HG02981 (cell line): ENCODE results near the gene NCAPD3.

ENCODE experiments used
- ATAC-seq: cut with Tn5 transposase; IDR thresholded peaks from one replicate; pipeline ENCODE4 v1.9.1; 2021; ENCODE audit warnings: mild to moderate bottlenecking, moderate library complexity; ENCODE audit not compliant: unreplicated experiment

Gene NCAPD3

DNA sequence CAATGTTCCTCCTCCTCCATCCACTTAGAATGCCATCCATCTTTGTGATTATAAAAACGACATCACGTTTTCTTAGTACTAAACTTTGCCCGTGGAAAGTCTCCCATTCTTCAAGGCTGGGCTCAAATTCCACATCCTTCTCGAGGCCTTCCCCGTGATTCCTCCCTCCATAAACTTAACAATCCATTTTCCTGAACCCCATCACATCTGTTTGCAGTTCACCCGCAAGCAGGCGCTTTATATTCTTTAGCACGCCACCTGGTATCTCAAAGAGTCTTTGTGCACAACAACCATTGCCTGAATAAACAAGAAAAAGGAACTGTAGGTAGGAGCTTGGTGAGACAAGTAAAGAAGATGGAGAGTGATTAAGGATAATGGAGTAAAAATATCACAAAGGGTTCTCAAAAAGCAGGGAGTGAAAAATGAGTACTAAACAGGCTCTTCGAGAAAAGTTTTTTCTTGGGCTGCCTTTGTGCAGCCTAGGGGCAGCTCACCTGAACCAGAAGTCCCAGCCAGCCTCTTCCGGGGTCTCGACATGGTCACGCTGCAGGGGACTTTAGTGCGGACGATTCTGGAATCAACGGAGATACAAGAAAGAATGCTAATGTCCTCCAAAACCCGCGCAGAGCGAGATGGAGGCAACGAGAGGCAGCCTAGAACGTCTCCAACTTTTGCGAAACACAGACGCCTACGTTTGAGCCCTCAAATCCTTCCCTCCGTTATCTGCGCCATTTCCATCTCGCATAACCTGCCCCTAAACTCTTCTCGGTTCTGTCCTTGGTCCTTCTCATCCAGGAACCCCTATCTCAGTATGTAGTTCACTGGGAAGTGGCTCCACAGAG, 28.8 kb upstream of the NCAPD3 start:
- ATAC-seq: peak; percentile 25

DNA sequence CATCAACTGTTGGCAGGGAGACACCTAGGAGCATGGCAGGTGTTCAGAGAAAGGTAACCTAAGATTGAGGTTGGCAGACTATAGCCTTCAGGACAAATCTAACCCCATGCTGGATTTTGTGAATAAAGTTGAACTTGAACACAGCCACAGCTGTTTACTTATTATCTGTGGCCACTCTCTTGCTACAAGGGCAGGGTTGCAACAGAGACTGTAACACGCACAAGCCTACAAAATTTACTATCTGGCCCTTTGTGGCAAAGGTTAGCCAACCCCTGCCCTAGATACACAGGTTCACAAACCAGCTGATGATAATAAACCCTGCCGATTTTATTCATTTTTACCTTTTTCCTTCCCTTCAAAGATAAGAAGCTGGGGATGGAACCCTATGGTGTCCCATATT, 26.9 kb upstream of the NCAPD3 start:
- ATAC-seq: no peak

DNA sequence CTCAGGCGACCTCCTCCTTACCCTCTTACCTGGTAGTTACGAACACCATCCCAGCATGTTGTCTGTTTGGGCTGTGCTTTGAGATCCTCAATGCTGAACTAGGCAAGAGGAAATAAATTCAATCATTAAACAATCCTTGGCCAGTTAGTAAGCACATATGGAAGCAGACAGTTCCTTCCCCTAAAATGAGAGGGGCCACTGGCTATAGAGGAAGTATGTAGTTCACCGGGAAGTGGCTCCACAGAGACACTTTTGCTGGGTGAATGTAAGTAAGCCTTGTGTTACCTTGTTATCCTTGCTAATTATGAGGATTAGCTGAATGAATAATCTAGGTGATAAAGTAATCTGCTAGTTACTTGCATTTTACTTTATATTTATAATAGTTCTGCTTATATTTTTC, 26.5 kb upstream of the NCAPD3 start:
- ATAC-seq: no peak

DNA sequence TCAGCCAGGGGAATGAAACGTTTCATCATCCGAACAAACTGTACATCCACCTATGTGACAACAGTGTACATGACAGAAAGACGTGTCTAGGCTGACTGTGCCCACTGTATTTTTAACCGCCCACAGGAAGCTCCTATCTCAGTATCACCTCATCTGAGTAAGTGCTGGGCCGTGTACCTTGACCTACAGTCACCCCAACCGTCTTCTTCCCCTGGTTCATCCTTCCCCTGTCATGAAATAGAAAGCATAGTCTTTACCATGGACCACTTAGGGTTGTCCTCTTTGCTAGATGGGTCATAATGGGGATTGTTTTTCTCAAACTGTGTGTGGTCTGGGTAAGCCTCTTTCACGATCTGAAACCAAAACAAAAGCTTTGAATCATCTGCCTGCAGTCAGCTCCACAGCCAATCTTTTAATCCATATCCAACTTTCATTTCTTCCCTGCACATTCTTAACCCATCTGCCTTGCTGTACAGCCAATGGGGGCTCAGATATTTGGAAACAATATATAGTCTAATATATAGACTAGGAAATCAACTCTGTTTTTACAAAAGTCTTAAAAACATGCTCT, 25.2 kb upstream of the NCAPD3 start:
- no peak for ATAC-seq

DNA sequence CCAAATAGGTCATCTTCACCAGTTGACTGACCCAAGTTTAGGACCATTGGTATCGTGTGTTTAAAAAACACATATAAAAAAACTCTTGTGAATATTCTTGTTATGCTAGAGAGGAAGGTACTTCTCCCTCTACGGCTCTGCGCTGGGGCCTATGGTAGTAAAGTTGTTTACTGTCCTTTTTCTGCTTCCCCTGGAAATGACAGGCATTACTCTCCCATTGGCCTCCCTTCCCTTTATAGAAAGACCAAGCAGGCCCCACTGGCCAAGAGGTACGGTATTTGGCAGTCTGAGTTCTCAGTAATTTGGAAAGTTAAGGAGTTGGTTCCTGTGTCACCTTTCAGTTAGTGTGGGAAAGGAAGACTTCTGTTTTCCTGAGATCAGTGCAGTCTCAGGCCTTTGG, 22.9 kb upstream of the NCAPD3 start:
- no peak for ATAC-seq

DNA sequence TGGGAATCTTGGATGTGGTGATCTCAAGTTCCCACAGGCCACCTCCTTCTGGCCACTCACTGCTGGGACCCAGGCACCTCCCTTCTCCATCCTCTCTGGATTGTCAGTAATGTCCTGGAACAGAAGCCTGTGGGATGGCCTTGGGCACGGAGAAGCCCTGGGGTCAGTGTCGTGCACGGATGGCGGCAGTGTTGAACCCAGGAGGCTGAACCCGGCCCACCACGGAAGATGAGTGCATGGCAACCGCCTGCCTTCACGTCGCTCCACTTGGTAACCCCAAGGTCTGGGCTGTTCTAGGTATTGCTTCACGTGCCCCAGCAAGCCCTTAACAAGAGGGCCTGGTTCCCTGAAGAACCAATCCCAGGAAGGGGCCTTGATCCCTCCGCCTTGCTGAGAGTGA, 22.3 kb upstream of the NCAPD3 start:
- no peak for ATAC-seq

DNA sequence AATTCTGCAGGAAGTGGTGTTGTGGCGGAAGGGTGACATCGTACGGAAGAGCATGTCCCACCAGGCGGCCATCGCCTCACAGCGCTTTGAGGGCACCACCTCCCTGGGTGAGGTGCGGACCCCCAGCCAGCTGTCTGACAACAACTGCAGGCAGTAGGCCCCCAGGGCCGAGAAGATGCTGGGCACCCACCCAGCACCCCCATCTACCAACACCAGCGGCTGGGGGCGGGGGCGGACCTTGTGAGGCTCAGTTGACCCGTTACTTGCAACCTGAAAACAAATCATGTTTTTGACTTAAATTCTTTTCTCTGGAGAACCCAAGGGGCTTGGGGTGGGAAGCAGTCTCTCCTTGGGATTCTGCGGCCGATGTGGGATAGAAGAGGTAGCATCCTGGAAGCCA, 21.7 kb upstream of the NCAPD3 start:
- no peak for ATAC-seq

DNA sequence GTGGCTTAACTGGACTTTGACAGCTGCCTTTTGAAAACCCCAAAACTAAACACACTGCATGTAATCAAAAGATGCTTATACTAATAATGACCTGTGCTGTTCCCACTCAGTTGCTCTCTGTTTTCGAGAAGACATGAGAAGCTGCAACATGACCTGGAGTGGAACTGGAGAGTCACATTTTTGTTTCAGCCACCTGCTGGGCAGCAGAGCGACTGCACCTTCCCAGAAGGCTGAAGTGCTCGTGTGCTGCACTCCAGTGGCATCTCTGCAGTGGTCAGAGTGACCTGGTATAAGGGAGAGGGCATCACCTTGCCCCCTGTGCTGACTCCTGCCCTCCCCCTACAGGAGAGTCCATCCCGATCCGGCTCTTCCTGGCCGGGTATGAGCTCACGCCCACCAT, 20.8 kb upstream of the NCAPD3 start:
- ATAC-seq: peak; percentile 87

DNA sequence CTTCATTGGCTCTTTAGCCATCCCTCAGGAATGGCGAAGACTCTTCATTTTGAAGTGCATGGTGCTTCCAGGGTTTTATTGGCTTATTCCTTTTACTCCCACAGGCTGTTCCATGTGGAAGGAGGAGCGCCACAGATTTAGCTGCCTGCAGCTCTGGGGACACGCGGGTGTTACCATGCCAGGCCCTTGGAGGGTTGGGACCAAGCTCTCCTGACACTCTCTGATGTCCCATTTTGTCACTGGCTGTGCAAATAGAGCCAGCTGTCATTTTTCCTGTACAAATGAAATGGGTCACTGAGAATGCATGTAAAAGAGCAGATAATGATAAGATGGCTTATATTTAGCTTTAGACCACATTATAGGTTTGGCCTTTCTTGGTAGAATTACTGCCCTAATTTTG, 20.1 kb upstream of the NCAPD3 start:
- ATAC-seq: no peak

DNA sequence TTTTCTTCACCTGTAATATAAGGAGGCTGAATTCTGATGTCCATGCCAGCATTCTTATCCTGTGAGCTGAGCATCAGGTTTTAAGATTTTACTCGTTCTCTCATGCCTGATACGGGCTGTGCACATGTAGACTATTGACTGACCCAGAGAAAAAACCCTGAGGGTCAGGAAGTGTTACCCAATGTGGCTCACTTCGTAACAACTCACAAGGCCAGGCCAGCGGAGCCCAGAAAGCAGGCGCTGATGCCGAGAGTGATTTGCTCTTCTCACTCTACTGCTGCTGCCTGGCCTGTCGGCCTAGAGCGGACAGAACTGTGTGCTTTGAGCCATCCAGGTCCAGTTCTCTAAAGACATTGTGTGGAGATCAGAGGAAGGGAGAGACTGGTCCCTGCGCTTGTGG, 18.6 kb upstream of the NCAPD3 start:
- ATAC-seq: no peak

DNA sequence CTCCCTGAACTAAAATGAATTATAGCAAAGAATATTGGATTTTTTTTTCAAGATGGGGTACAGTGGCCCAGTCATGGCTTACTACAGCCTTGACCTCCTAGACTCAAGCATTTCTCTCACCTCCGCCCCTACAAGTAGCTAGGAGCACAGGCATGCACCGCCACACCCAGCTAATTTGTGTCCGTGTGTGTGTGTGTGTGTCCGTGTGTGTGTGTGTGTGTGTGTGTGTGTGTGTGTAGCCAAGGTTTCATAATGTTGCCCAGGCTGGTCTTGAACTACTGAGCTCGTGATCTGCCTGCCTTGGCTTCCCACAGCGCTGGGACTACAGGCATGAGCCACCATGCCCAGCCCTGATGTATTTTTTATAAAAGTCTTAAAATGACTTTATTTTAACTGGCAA, 16.8 kb upstream of the NCAPD3 start:
- ATAC-seq: no peak

DNA sequence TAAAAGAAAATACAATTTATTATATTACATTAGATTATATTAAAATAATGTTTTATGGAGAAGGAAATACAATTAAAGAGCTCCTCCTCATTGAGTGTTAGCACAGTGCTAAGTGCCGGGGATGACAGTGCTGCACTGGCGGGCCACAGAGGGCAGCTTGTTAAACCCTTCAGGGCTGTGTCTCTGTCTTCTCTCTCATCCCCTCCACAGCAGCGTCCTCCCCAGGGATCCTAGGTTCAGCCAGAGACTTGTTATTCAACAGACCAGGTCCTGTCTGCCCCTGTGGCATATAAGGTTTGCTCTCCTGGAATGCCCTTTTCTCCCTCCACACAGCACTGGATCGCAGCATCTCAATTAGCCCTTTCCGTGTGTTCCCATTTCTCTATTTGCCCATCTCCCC, 15.2 kb upstream of the NCAPD3 start:
- no peak for ATAC-seq

DNA sequence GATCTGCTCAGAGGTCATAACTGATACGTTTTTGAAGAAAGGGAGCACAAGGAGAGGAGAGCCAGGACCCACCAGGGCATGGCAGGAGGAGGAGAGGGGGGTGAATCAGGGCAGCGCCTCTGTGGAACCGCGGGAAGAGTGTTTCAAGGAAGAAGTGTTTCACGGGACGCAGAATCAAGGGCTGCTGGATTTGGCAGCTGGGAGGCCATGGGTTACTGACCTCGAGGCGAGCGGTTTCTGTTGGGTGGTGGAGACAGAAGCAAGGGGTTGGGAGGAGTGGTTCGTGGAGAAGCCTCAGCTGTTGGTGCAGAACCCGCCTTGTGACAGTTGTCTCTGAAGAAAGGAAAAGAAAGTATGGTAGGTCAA, 13.8 kb upstream of the NCAPD3 start:
- no peak for ATAC-seq

DNA sequence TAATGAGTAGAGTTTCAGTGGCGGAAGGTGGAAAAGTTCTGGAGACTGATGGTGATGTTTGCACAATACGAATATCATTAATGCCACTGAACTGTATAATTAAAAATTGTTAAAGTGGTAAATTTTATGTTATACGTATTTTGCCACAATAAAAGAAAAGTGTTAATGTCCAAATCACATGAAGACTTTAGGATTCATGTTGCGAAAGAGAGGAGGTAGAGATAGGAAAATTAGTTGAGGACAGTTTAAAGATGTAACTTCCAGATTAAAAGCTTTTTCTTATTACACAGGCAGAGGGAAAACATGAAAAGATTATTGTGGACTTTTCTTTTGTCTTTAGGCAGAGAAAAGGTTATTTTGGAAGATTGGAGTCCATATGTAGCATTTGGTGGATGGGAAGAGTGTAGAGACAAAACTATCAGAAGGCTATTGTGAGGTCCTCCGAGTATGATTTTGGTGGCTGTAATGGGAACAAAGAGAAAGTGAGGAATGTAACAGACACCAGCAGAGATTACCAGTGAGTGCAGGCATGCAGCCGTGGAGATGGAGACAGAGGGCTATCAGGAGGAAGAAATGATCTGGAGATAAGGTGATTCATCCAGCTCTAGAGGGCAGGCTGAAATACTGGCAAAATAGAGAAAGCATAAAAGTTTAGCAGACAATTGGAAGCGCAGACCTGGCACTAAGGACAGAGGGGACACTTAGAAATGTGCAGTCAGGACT, 13.2 kb upstream of the NCAPD3 start:
- ATAC-seq: no peak

DNA sequence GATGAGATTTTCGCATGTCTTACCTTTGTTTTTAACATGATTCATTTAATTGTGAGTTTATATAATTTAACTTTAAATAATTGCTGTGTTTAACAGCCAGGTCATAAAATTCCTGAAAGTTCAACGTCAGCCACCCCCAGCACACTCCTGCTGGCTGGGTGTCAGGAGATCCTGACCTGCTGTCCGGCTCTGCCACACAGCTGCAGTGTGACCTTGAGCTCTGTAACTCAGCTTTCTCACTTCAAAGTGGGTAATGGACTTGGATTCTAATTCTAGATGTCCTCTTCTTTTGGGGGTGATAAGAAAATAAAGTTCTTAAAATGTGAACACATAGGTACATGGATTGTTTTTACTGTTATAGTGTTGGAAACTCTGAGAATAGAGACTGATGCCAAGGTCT, 11.6 kb upstream of the NCAPD3 start:
- ATAC-seq: no peak

DNA sequence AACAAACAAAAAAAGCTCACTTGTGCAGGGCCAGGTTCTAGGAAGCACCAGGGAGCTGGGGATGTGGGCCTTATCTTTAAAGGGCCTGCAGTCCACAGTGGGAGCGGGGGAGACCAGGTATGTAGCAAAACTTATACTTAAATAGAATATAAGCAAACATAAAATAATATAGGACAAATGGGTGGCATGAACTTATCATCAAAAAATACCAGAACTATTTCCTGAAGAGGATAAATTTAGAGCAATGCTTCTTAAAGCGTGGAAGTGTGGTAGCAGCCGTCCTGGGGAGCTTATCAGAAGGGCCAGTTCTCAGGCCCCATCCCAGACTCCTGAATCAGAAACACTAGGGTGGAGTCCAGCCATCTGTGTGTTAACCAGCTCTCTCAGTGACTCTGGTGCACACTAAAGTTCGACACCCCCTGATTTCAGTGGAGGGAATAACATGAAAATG, 10.0 kb upstream of the NCAPD3 start:
- no peak for ATAC-seq

DNA sequence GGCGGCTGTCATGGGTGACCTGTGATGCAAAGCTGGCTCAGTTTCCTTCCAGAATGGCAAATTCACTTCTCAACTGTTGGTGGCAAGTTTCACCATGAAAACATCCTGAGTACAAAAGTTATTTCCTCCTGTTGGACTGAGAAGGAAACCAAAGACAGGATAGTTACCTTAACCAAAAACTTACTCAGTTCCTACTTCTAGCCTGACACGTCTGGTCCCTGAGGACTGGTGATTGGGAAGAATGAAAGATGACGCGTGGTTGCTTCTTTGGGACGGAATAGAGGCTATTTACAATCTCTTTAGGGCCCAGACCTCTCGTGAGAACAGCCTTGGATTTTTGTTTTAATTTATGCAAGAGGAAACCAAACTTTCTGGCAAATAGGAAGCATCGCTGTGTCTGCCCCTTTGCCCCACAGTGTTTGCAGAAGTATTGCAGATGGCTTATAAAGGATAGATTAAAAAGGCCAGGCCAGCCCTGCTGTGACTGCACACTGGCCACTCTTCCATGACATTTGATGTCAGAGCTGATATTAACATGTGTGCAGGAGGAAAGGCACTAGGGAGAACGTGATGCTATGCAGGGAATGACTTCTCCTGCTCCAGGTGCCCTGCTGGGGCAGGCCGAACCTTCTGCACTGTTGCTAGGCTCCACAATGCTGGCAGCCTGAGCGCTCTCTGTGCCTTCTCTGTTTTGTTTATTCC, 8.3 kb upstream of the NCAPD3 start:
- ATAC-seq: peak; percentile 27

DNA sequence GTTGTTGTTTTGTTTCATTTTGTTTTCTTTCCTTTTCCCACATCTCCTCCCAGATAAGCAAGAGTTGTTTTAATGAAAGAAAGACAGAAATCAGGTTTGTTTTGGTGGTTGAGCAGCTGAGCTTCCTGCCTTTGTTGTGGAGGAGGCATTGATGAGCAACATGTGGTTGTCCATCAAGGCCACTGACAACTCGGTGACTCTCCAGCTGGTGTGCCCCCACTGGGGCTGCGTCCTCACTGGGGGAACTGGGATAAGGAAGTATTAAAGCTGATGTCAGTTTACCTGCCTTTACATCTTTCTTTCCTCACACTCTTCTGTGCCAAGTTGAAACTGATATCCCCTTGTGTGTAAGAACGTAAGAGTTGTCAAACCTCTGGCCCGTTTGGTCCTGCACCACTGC, 6.6 kb upstream of the NCAPD3 start:
- ATAC-seq: no peak

DNA sequence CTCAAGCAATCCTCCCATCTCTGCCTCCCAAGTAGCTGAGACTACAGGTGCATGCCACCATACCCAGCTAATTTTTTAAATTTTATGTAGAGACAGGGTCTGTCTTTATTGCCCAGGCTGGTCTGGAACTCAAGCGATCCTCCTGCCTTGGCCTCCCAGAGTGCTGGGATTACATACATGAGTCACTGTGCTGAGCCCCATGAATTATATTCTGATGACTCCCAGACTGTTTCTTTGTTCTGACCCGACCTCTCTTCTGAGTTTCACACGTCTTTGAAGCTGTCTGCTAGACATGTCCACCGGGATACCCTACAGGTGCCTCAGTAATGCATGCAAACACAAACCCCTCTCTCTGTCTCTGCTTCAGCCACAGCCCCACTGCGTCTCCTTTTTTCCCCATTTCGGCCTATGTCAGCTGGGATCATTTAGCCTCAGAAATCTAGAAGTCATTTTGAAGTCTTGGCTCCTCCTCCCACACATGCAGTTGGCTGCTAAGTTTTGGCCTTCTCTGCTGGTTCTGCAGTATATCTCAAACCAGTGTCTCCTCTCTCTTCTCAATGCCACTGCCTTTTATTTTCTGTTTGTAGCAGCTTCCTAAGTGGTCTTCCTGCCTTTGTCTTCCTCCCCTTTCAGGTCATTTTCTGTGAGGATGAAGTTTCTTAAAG, 5.5 kb upstream of the NCAPD3 start:
- ATAC-seq: no peak

DNA sequence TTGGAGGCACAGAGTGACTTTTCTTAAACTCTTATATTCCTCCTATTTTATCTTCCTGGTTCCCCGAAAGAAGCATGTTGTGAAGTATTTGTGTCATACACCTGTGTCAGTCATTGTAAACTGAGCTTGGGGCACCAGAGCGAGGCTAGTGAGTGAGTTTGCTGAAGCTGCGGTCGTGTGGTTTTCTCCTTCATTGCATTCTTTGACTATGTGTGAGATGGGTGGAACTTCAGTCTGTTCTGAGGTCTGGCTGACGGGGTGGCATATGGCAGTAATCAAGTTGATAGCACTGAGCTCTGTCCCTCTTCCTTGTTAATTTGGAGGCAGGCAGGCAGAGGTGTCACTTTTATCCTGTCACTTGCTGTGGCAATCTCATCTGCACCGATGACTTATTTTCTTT, 4.9 kb upstream of the NCAPD3 start:
- ATAC-seq: peak; percentile 46

DNA sequence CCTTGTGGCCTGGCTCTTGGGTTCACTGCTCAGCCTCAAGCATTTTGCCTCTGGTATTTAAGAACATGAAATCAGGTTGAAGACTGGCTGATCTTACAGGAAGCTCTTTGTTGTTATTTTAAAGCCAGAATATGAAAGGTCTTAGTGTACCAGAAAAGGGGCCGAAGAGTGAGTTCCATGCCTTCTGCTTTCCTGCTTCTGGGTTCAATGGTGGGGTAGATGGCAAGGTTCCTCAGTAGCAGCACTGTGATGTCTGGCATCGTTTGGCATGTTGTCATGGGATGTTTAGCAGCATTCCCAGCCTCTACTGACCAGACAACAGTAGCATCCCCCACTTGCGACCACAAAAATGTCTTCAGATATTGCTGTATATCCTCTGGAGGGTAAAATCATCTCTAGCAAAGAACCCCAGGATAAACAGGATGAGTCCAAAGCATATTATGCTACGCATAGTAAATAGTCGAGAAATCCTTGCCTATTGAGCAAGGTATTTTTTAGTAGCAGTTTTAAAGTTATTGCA, 3.1 kb upstream of the NCAPD3 start:
- ATAC-seq: no peak
